Mammary epithelial cell (primary cell): ENCODE data around the gene LCN2.

ENCODE experiments used
- EZH2 ChIP-seq: IDR thresholded peaks from 2 replicates; pipeline ENCODE4 v1.6.1; 2012; ENCODE audit warnings: low read length, inconsistent platforms, borderline replicate concordance
- TF ChIP-seq, protein P1 (sequence below), 2 donors: IDR thresholded peaks in 1 of 2; conservative IDR thresholded peaks in 1 of 2; 2 replicates each; pipeline ENCODE4 v1.5.1; 2011 to 2012; ENCODE audit warnings: inconsistent platforms in 2 of 2, low read length in 2 of 2, mild to moderate bottlenecking in 2 of 2, control low read depth in 1 of 2, low read depth in 1 of 2; ENCODE audit not compliant: insufficient read depth in 1 of 2; ENCODE audit errors: extremely low read depth in 1 of 2

- TF ChIP-seq, protein P1, sequence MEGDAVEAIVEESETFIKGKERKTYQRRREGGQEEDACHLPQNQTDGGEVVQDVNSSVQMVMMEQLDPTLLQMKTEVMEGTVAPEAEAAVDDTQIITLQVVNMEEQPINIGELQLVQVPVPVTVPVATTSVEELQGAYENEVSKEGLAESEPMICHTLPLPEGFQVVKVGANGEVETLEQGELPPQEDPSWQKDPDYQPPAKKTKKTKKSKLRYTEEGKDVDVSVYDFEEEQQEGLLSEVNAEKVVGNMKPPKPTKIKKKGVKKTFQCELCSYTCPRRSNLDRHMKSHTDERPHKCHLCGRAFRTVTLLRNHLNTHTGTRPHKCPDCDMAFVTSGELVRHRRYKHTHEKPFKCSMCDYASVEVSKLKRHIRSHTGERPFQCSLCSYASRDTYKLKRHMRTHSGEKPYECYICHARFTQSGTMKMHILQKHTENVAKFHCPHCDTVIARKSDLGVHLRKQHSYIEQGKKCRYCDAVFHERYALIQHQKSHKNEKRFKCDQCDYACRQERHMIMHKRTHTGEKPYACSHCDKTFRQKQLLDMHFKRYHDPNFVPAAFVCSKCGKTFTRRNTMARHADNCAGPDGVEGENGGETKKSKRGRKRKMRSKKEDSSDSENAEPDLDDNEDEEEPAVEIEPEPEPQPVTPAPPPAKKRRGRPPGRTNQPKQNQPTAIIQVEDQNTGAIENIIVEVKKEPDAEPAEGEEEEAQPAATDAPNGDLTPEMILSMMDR (conservative IDR thresholded peaks at IDR 0.05 in 1 of 2, IDR thresholded peaks at IDR 0.05 in 1 of 2; ENCODE audit: extremely low read depth in 1 of 2, insufficient read depth in 1 of 2, low read depth in 1 of 2, low read length in 2 of 2) = no peak
- TF ChIP-seq EZH2 = no peak
Observed at GRCh38 chr9:128106181-128106939, 42.9 kb upstream of the LCN2 start.
